ENCODE results near the gene TMEM235. TPM values are rescaled to one million over a fixed set of nuclear protein-coding genes. Genes with fewer than 3 reads are reported as not detected.

The TMEM235 gene
- total and polyA plus RNA-seq, 9 of the 15 experiments (the other 6 are each of a cell fraction or from before 2014, with no cell fraction given) = not detected

- TF ChIP-seq ZNF318 (IDR thresholded peaks at IDR 0.05; ENCODE audit: borderline replicate concordance in 1 of 2, low read depth in 1 of 2) = no peak
- no peak for TF ChIP-seq CHD7 (IDR thresholded peaks at IDR 0.05; ENCODE audit: low read depth, low read length)
- no peak for TF ChIP-seq DIDO1 (tag; IDR thresholded peaks at IDR 0.05; ENCODE audit: low read depth)
- 0 out of 2 replicates have a peak, but pooled peaks have one; percentile 38 for TF ChIP-seq NFRKB (IDR thresholded peaks at IDR 0.05; ENCODE audit: low read depth)
- no peak for TF ChIP-seq CBX8 (IDR thresholded peaks at IDR 0.05; ENCODE audit: borderline replicate concordance, extremely low read depth, low read depth, low read length, poor library complexity, severe bottlenecking)
Observed at GRCh38 chr17:78186692-78187595, 44.5 kb upstream of the TMEM235 start, which contains the start of the genes AFMID and TK1 (continued).
